SU-DHL-6 (cell line): ENCODE results near the gene RAN.

Experiments
- H2AFZ ChIP-seq: fragments of 200-600 bp; sonication (generic); 2 replicates; pipeline ENCODE4 v1.6.1; 2014; ENCODE audit warnings: low read depth, mild to moderate bottlenecking, moderate library complexity, mixed read lengths, antibody characterized with exemption, low read length; ENCODE audit not compliant: severe bottlenecking
- H3F3A ChIP-seq: fragments of 200-600 bp; shearing (Covaris generic); 2 replicates; pipeline ENCODE4 v1.6.0; 2016; ENCODE audit warnings: antibody characterized with exemption, mild to moderate bottlenecking; ENCODE audit not compliant: insufficient read depth
- H3K27ac ChIP-seq: fragments of 200-600 bp; sonication (generic); 2 replicates; pipeline ENCODE4 v1.5.1; 2016; ENCODE audit warnings: low read depth, mild to moderate bottlenecking, low read length, moderate library complexity, mixed read lengths
- H3K27me3 ChIP-seq: fragments of 200-600 bp; sonication (generic), shearing (Covaris generic); 2 replicates; pipeline ENCODE4 v1.6.0; 2014; ENCODE audit warnings: mild to moderate bottlenecking, low read length
- H3K36me3 ChIP-seq: fragments of 200-600 bp; sonication (generic); 2 replicates; pipeline ENCODE4 v1.6.1; 2014; ENCODE audit warnings: mild to moderate bottlenecking, low read length, mixed read lengths
- H3K4me2 ChIP-seq: fragments of 300-600, 200-600 bp; shearing (Covaris generic), sonication (generic); 2 replicates; pipeline ENCODE4 v1.6.0; 2014; ENCODE audit warnings: low read length, low read depth, mild to moderate bottlenecking; ENCODE audit not compliant: poor library complexity, severe bottlenecking
- H3K4me3 ChIP-seq: fragments of 200-600 bp; sonication (generic); 2 replicates; pipeline ENCODE4 v1.5.1; 2014; ENCODE audit warnings: antibody characterized with exemption, low read length, mild to moderate bottlenecking, mixed read lengths; ENCODE audit not compliant: insufficient read depth, poor library complexity, severe bottlenecking
- H3K79me2 ChIP-seq: fragments of 200-600 bp; sonication (generic); 2 replicates; pipeline ENCODE4 v1.6.1; 2014; ENCODE audit warnings: mild to moderate bottlenecking, low read length, moderate library complexity; ENCODE audit not compliant: insufficient read depth
- H3K9ac ChIP-seq: fragments of 200-600 bp; sonication (generic); 2 replicates; pipeline ENCODE4 v1.7.0; 2014; ENCODE audit warnings: mild to moderate bottlenecking, low read length
- H3K9me2 ChIP-seq: fragments of 200-600 bp; sonication (generic); replicated peaks from 2 replicates; pipeline ENCODE4 v1.6.1; 2014; ENCODE audit warnings: low read length; ENCODE audit not compliant: insufficient read depth
- H3K9me3 ChIP-seq: fragments of 200-600 bp; sonication (generic); 2 replicates; pipeline ENCODE4 v1.6.1; 2014; ENCODE audit warnings: low read length, mixed read lengths; ENCODE audit not compliant: insufficient read depth
- H4K20me1 ChIP-seq: fragments of 200-600 bp; sonication (generic); 2 replicates; pipeline ENCODE4 v1.6.1; 2014; ENCODE audit warnings: low read depth, mild to moderate bottlenecking, antibody characterized with exemption, low read length, moderate library complexity, mixed read lengths
- CTCF ChIP-seq: fragments of 200-600 bp; sonication (generic); IDR thresholded peaks from one replicate; pipeline ENCODE4 v1.5.1; 2017; ENCODE audit warnings: antibody characterized with exemption, mild to moderate bottlenecking, low read length, moderate library complexity; ENCODE audit not compliant: insufficient read depth, poor library complexity, severe bottlenecking
- EZH2phosphoT487 ChIP-seq: fragments of 200-600 bp; sonication (generic), shearing (Covaris generic); conservative IDR thresholded peaks from 2 replicates; pipeline ENCODE4 v1.6.1; 2018; ENCODE audit warnings: mild to moderate bottlenecking, antibody characterized with exemption, low read length, moderate library complexity, mixed read lengths

RAN gene

GRCh38 chr12:130872179-130873096 lies 572 bp downstream of the RAN start:
- H3K79me2 ChIP-seq = peaks cover 30% of the 10 kb centered on the region
- H3K27me3 ChIP-seq = no peaks in the 10 kb centered on the region
- TF ChIP-seq EZH2phosphoT487 (no peak), CTCF (no peak)
- peak overlapping the region; percentile 73 for H3K27ac ChIP-seq
- peak overlapping the region; percentile 99 for H3K9ac ChIP-seq
- no peaks in the 10 kb centered on the region for H3K9me3 ChIP-seq
- peaks cover 64% of the 10 kb centered on the region for H3F3A ChIP-seq
- H3K4me3 ChIP-seq = peak overlapping the region; percentile 92
- no peaks in the 10 kb centered on the region for H3K9me2 ChIP-seq
- H3K36me3 ChIP-seq = peaks cover 44% of the 10 kb centered on the region
- H2AFZ ChIP-seq = no peak overlapping the region
- peaks cover 36% of the 10 kb centered on the region for H4K20me1 ChIP-seq
- H3K4me2 ChIP-seq = peak overlapping the region; percentile 78

GRCh38 chr12:130873106-130873795 lies 1.4 kb downstream of the RAN start:
- peaks cover 44% of the 10 kb centered on the region for H3K36me3 ChIP-seq
- no peaks in the 10 kb centered on the region for H3K9me3 ChIP-seq
- no peaks in the 10 kb centered on the region for H3K27me3 ChIP-seq
- peaks cover 73% of the 10 kb centered on the region for H3F3A ChIP-seq
- TF ChIP-seq CTCF (no peak), EZH2phosphoT487 (no peak)
- no peak overlapping the region for H2AFZ ChIP-seq
- peak overlapping the region; percentile 99 for H3K9ac ChIP-seq
- H3K27ac ChIP-seq = peak overlapping the region; percentile 73
- peak overlapping the region; percentile 92 for H3K4me3 ChIP-seq
- no peaks in the 10 kb centered on the region for H3K9me2 ChIP-seq
- peaks cover 37% of the 10 kb centered on the region for H4K20me1 ChIP-seq
- peaks cover 30% of the 10 kb centered on the region for H3K79me2 ChIP-seq
- peak overlapping the region; percentile 78 for H3K4me2 ChIP-seq

GRCh38 chr12:130873825-130874224 lies 2.0 kb downstream of the RAN start:
- Histone ChIP-seq H4K20me1 (peaks cover 37% of the 10 kb centered on the region), H3K27me3 (no peaks in the 10 kb centered on the region), H3K4me2 (peak overlapping the region; percentile 78), H3K4me3 (peak overlapping the region; percentile 92), H3K9ac (peak overlapping the region; percentile 99), H3K36me3 (peaks cover 44% of the 10 kb centered on the region), H3K9me2 (no peaks in the 10 kb centered on the region), H3F3A (peaks cover 78% of the 10 kb centered on the region), H2AFZ (no peak overlapping the region), H3K79me2 (peaks cover 30% of the 10 kb centered on the region), H3K9me3 (no peaks in the 10 kb centered on the region), H3K27ac (peak overlapping the region; percentile 73; the same call in 1 of the 2 replicates)
- TF ChIP-seq EZH2phosphoT487 = no peak
- no peak for TF ChIP-seq CTCF
